PFSK-1 (cell line): Measurements from ENCODE around the gene HACD3.

ENCODE experiments used
- POLR2AphosphoS5 ChIP-seq: IDR thresholded peaks from 2 replicates; pipeline ENCODE4 v1.6.1; 2012; ENCODE audit warnings: low read depth, mild to moderate bottlenecking, control low read depth, low read length, moderate library complexity
- REST ChIP-seq, 2 experiments: IDR thresholded peaks; 2 replicates each; pipeline versions ENCODE4 v1.6.1 to v1.8.0; 2011 to 2012; ENCODE audit warnings: low read depth in 2 of 2, low read length in 2 of 2, control low read depth in 1 of 2, inconsistent platforms in 1 of 2, mild to moderate bottlenecking in 1 of 2, moderate library complexity in 1 of 2; ENCODE audit not compliant: insufficient read depth in 1 of 2
- SIN3A ChIP-seq: IDR thresholded peaks from 2 replicates; pipeline ENCODE4 v1.6.1; 2012; ENCODE audit warnings: mild to moderate bottlenecking, low read length, moderate library complexity, borderline replicate concordance; ENCODE audit not compliant: insufficient read depth
- TAF1 ChIP-seq: IDR thresholded peaks from 2 replicates; pipeline ENCODE4 v1.6.1; 2012; ENCODE audit warnings: low read length, control low read depth, borderline replicate concordance; ENCODE audit not compliant: insufficient read depth

- TF ChIP-seq TAF1 (no peak), POLR2AphosphoS5 (no peak), REST (IDR thresholded peaks at IDR 0.05; ENCODE audit: insufficient read depth in 1 of 2, low read depth in 2 of 2, low read length in 2 of 2) (no peak), SIN3A (no peak)
Observed at GRCh38 chr15:65598468-65598867, 68.2 kb downstream of the HACD3 start.
